Esophagus squamous epithelium (tissue), 5 donors: ENCODE measurements around the gene ADAR. TPM values are rescaled to one million over a fixed set of nuclear protein-coding genes. Genes with fewer than 3 reads are reported as not detected.

Source experiments
- DNase-seq: peaks from one replicate; lab custom pipeline; 2025; lab: John Stamatoyannopoulos, UW
- H3K27ac ChIP-seq, 4 donors: fragments of 200-600 bp; sonication (generic); one replicate each; pipeline ENCODE4 v1.5.1; 2016 to 2019; ENCODE audit warnings: mild to moderate bottlenecking in 1 of 4
- H3K27me3 ChIP-seq, 4 donors: fragments of 200-600 bp; sonication (generic); 1 replicate in 3 of 4; 2 replicates in 1 of 4; pipeline versions ENCODE4 v1.5.1 to v1.6.0; 2017 to 2021; ENCODE audit warnings: antibody characterized with exemption in 1 of 4
- H3K36me3 ChIP-seq, 3 donors: fragments of 200-600 bp; sonication (generic); one replicate each; pipeline ENCODE4 v1.5.1; 2016 to 2019
- H3K4me1 ChIP-seq, 3 donors: fragments of 200-600 bp; sonication (generic); one replicate each; pipeline ENCODE4 v1.5.1; 2017 to 2019
- H3K4me3 ChIP-seq, 4 donors: fragments of 200-600 bp; sonication (generic); 1 replicate in 3 of 4; 2 replicates in 1 of 4; pipeline ENCODE4 v1.5.1; 2016 to 2019; ENCODE audit warnings: mild to moderate bottlenecking in 2 of 4, moderate library complexity in 1 of 4
- H3K9me3 ChIP-seq, 3 donors: fragments of 200-600 bp; sonication (generic); one replicate each; pipeline ENCODE4 v1.5.1; 2016 to 2019
- POLR2A ChIP-seq, 4 donors: fragments of 450-650 bp; IDR thresholded peaks; one replicate each; pipeline ENCODE4 v1.6.1; 2017; ENCODE audit warnings: antibody characterized with exemption in 4 of 4, mild to moderate bottlenecking in 4 of 4, moderate library complexity in 3 of 4
- WGBS, 2 donors: methylation state at CpG; one replicate each; pipeline ENCODE4 v1.1.5; 2018; 5-methylcytosine and 5-hydroxymethylcytosine counted together
- intact Hi-C: fragments of 100-400 bp; cut with DNase I; formaldehyde crosslinking; loops from one replicate; pipeline ENCODE4 v1.15.0; 2022
- total RNA-seq, 4 donors: library from RNA; depleted of rRNA; stranded (reverse); fragments of >200 nt; gene quantifications; one replicate each; pipeline ENCODE4 v1.1.0, GENCODE V29; 2016
- TF ChIP-seq, protein P1 (sequence below), 6 experiments: fragments of 450-650 bp in 4 of 6; fragments of 200-600 bp in 2 of 6; sonication (generic) in 2 of 6; IDR thresholded peaks; one replicate each; pipeline ENCODE4 v1.5.1; 2016 to 2019; ENCODE audit warnings: antibody characterized with exemption in 6 of 6, mild to moderate bottlenecking in 4 of 6, moderate library complexity in 4 of 6
- donor health status: DM: yes; HTN: yes; CAD: no.

ADAR gene
- total RNA-seq, 4 donors from 2014 or later, result 45.2 to 68.5 (median 59.2) TPM

GRCh38 chr1:154571964-154572288, 36.1 kb downstream of the ADAR start:
- 84 to 95% methylated on average over 3 to 7 of the region's 29 CpGs for WGBS, 2 donors
- no peaks in the 10 kb centered on the region for H3K9me3 ChIP-seq
- TF ChIP-seq, protein P1, sequence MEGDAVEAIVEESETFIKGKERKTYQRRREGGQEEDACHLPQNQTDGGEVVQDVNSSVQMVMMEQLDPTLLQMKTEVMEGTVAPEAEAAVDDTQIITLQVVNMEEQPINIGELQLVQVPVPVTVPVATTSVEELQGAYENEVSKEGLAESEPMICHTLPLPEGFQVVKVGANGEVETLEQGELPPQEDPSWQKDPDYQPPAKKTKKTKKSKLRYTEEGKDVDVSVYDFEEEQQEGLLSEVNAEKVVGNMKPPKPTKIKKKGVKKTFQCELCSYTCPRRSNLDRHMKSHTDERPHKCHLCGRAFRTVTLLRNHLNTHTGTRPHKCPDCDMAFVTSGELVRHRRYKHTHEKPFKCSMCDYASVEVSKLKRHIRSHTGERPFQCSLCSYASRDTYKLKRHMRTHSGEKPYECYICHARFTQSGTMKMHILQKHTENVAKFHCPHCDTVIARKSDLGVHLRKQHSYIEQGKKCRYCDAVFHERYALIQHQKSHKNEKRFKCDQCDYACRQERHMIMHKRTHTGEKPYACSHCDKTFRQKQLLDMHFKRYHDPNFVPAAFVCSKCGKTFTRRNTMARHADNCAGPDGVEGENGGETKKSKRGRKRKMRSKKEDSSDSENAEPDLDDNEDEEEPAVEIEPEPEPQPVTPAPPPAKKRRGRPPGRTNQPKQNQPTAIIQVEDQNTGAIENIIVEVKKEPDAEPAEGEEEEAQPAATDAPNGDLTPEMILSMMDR (IDR thresholded peaks at IDR 0.05), result no peak
- no peak for TF ChIP-seq POLR2A (IDR thresholded peaks at IDR 0.05)
- H3K4me3 ChIP-seq, result no peak overlapping the region
- intact Hi-C loops, result no loop called here
- H3K4me1 ChIP-seq, result peaks cover 4 to 13% (median 9%) of the 10 kb centered on the region in 3 donors
- H3K27me3 ChIP-seq, result peaks cover 0 to 33% (median 0%) of the 10 kb centered on the region in 4 donors
- DNase-seq, result no peak
- H3K27ac ChIP-seq, result no peak overlapping the region
- no peaks in the 10 kb centered on the region for H3K36me3 ChIP-seq

DNA sequence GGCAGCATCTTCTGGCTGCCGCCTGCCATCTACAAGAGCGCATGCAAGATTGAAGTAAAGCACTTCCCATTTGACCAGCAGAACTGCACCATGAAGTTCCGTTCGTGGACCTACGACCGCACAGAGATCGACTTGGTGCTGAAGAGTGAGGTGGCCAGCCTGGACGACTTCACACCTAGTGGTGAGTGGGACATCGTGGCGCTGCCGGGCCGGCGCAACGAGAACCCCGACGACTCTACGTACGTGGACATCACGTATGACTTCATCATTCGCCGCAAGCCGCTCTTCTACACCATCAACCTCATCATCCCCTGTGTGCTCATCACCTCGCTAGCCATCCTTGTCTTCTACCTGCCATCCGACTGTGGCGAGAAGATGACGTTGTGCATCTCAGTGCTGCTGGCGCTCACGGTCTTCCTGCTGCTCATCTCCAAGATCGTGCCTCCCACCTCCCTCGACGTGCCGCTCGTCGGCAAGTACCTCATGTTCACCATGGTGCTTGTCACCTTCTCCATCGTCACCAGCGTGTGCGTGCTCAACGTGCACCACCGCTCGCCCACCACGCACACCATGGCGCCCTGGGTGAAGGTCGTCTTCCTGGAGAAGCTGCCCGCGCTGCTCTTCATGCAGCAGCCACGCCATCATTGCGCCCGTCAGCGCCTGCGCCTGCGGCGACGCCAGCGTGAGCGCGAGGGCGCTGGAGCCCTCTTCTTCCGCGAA, 36.6 kb downstream of the ADAR start:
- Histone ChIP-seq H3K4me3 (no peak overlapping the region), H3K4me1 (peaks cover 4 to 13% (median 9%) of the 10 kb centered on the region in 3 donors), H3K27me3 (peaks cover 0 to 38% (median 0%) of the 10 kb centered on the region in 4 donors), H3K9me3 (no peaks in the 10 kb centered on the region), H3K27ac (no peak overlapping the region), H3K36me3 (no peaks in the 10 kb centered on the region)
- 95 to 96% methylated on average over 24 to 33 of the region's 59 CpGs for WGBS, 2 donors
- intact Hi-C loops, result no loop called here
- no peak for DNase-seq
- TF ChIP-seq, protein P1 (IDR thresholded peaks at IDR 0.05), result no peak
- no peak for TF ChIP-seq POLR2A (IDR thresholded peaks at IDR 0.05)

- DNase-seq, result no peak
- TF ChIP-seq, protein P1 (IDR thresholded peaks at IDR 0.05), result no peak
- TF ChIP-seq POLR2A (IDR thresholded peaks at IDR 0.05), result no peak
- no peaks in the 10 kb centered on the region for H3K9me3 ChIP-seq
- H3K4me3 ChIP-seq, result peak overlapping the region in 2 of 4 donors; percentile 30 to 39
- no peak overlapping the region for H3K27ac ChIP-seq
- intact Hi-C loops, result loop anchor here (10.0 kb wide), 2 partner anchors 307 to 387 kb away; partner anchors contain the start of genes KCNN3 and PBXIP1
- peaks cover 0 to 43% (median 0%) of the 10 kb centered on the region in 4 donors for H3K27me3 ChIP-seq
- peaks cover 4 to 13% (median 9%) of the 10 kb centered on the region in 3 donors for H3K4me1 ChIP-seq
- 20 to 30% methylated on average over 7 to 12 of the region's 17 CpGs for WGBS, 2 donors
- H3K36me3 ChIP-seq, result no peaks in the 10 kb centered on the region
Observed at GRCh38 chr1:154568157-154568815, 39.7 kb downstream of the ADAR start.

DNA sequence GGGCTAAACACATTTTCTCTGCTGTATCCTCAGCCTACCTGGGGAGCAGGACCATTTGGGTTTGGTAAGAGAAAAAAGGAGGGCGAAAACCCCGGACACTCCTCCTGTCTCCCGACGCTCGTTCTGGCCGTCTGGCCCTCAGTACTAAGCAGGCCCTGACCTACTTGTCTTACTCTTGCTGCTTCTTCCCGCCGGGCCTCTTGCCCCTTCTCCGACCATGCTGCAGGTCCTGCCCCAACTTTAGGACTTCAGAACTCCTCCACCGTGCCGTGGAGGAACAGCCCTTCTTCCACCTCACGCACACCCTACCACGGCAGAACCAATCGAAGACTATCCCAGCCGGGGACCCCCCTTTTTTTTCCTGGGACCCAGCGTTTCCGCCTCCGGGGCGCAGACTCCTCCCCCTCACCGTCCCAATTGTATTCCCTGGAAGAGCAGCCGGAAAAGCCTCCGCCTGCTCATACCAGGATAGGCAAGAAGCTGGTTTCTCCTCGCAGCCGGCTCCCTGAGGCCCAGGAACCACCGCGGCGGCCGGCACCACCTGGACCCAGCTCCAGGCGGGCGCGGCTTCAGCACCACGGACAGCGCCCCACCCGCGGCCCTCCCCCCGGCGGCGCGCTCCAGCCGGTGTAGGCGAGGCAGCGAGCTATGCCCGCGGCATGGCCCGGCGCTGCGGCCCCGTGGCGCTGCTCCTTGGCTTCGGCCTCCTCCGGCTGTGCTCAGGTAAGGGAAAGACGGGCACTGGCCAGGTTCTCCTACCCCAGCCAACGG, 40.4 kb downstream of the ADAR start, which contains the start of gene CHRNB2:
Gene CHRNB2, plus strand, starts transcription at position 393 of the 771 bp plus-strand sequence. Its CDS starts 267 bp downstream, at position 660.
- Histone ChIP-seq H3K27me3 (peaks cover 0 to 43% (median 0%) of the 10 kb centered on the region in 4 donors), H3K4me3 (peak within 1 kb of the TSS in 3 of 4 donors; percentile 16 to 39 (median 30)), H3K36me3 (no peaks in the 10 kb centered on the region), H3K27ac (no peak within 1 kb of the TSS), H3K4me1 (peaks cover 4 to 13% (median 9%) of the 10 kb centered on the region in 3 donors), H3K9me3 (no peaks in the 10 kb centered on the region)
- TF ChIP-seq POLR2A (IDR thresholded peaks at IDR 0.05), result no peak
- TF ChIP-seq, protein P1 (IDR thresholded peaks at IDR 0.05), result no peak
- intact Hi-C loops, result loop anchor here (10.0 kb wide), 2 partner anchors 307 to 387 kb away; partner anchors contain the start of genes KCNN3 and PBXIP1
- DNase-seq, result no peak
- 8 to 22% methylated on average over 8 to 13 of the region's 53 CpGs for WGBS, 2 donors
